ENCODE results near the gene IZUMO4.

The IZUMO4 gene

DNA sequence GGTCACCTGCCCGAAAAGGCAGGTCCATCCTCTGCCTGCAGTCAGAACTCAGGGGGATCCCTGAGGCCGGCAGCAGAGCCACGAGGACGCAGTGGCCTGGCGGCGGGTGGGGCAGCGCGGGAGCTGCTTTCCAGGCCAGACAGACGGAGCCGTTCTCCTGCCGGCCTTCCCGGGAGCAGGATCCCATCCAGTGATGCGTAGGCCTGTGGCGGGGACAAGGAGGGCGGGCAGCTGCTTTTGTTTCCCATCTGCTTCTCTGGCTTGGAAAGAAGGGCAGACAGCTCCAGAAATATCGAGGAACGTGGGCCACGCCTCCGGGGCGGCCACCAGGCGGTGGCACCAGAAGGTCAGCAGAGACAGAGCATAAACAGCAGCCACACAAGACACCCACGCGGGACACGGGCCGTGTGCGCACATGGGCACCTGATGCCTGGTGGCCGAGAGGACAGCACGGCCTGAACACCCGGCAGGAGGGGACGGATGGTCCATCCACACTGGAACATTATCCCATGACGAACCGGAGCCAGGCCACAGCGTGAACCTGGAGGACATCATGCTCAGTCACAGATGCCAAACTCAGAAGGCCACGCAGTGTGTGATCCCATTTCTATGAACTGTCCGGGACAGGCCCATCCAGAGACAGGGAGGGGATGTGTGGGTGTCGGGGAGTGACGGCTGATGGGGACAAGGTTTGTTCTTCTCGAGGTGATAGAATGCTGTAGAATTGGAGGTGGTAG lies 31.8 kb upstream of the IZUMO4 start:
- peak overlapping the region; percentile 49 for H3K4me3 ChIP-seq
- peak; percentile 87 for DNase-seq (ENCODE audit: low spot score)
- H3K27ac ChIP-seq, result peak overlapping the region; percentile 87 to 92
- TF ChIP-seq, protein P1, sequence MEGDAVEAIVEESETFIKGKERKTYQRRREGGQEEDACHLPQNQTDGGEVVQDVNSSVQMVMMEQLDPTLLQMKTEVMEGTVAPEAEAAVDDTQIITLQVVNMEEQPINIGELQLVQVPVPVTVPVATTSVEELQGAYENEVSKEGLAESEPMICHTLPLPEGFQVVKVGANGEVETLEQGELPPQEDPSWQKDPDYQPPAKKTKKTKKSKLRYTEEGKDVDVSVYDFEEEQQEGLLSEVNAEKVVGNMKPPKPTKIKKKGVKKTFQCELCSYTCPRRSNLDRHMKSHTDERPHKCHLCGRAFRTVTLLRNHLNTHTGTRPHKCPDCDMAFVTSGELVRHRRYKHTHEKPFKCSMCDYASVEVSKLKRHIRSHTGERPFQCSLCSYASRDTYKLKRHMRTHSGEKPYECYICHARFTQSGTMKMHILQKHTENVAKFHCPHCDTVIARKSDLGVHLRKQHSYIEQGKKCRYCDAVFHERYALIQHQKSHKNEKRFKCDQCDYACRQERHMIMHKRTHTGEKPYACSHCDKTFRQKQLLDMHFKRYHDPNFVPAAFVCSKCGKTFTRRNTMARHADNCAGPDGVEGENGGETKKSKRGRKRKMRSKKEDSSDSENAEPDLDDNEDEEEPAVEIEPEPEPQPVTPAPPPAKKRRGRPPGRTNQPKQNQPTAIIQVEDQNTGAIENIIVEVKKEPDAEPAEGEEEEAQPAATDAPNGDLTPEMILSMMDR (IDR thresholded peaks at IDR 0.05), result no peak

DNA sequence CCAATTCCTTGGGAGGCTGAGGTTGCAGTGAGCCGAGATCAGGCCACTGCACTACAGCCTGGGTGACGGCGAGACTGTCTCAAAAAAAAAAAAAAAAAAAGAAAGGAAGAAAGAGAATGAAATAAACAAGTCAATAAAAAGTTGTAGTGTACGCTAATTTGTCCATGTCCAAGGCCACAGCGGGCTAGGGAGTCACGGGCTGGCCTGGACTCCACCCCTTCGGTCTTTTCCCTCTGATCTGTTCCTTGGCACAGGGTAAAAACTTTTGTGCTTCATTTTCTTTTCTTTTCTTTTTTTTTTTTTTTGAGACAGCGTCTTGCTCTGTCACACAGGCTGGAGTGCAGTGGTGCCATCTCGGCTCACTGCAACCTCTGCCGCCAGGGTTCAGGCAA lies 26.3 kb upstream of the IZUMO4 start:
- DNase-seq (ENCODE audit: low spot score), result no peak
- TF ChIP-seq, protein P1 (IDR thresholded peaks at IDR 0.05), result no peak
- no peak overlapping the region for H3K27ac ChIP-seq
- H3K4me3 ChIP-seq, result no peak overlapping the region

DNA sequence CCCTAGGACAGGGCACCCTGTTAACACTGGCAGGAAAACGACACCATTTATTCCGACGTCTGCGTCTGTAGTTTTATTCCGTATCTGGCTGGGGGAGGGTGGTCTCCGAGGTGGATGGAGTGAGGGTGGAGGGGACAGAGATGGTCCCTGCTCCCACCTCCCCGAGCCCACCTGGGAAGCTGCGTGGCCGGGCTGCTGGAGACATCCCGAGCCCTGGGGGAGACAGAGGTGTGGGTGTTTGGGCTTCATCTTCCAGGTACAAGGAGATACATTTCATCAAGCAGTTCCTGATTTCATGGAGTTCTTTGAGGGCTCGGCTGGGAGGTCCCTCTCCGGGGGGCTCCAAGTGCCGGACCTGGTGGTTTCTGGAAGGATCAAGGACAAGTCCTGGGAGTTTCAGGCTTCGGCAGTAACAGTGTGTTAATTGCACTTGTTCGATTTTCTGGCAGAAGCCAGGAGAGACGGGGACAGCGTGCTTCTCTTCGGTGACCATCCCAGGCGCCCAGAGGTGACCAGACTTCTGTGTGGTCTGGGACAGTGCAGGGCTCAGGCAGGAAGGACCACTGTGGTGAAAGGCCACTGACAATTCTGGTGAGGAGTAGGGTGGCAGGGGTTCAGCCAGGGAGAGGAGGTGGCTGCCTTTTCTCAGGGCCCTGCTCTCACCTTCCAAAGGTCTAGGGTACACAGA lies 25.6 kb upstream of the IZUMO4 start:
- TF ChIP-seq, protein P1 (IDR thresholded peaks at IDR 0.05), result no peak
- H3K4me3 ChIP-seq, result no peak overlapping the region
- DNase-seq (ENCODE audit: low spot score), result no peak
- no peak overlapping the region for H3K27ac ChIP-seq

DNA sequence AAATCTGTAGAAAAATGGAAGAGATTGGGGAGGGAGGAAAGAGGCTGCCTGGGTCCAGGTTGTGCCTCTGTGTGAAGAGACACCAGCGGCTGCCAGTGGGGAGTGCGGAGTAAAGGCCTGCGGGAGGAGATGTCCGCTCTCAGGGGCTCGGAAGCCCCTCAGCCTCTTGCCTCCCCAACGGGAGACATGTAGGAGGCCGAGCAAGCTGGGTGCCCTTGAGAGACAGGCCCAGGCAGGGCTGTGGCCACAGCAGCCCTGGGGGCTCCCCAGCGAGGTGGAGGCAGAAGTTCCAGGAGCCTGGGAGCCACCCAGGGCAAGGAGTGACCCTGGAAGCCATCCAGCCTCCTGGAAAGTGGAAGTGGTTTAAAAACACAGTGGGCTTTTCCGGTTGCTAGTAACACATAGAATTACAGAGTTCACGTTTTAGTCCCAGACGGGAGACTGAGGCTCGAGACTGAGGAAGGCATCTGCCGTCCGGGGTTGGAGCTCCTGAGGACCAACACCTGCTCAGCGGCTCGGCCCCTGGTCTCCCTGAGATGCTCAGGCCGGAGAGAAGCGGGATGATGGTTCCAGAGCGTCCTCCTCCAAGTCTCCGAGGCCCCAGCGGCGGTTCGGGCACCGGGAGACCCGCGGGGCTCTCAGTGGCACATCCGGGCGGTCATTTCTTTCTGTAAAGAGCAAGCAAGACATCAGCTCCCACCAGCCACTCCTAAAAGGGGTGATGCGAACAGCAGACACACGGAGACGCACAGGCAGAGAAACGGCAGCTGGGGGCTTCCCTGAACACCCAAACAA lies 23.8 kb upstream of the IZUMO4 start:
- no peak overlapping the region for H3K4me3 ChIP-seq
- TF ChIP-seq, protein P1 (IDR thresholded peaks at IDR 0.05), result no peak
- H3K27ac ChIP-seq, result no peak overlapping the region
- no peak for DNase-seq (ENCODE audit: low spot score)

DNA sequence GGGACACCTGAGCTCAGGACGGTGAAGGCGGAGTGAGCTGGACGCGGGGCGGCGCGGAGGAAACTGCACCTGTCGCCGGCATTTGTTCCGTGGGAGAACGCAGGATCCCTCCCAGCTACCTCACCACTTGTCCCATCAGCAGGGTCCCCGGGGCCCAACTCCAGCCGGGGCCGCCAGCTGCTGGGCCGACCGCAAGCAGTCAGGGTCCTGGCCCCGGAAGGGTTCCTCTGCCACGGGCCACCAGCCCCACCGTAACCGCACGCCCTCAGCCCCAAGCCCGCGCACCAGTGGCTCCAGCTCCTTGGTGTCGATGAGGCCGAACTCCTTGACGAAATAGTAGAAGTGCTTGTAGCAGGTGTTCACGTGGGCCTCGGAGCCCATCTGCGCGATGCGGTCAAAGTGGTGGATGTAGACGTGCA lies 20.2 kb upstream of the IZUMO4 start:
- H3K27ac ChIP-seq, result no peak overlapping the region
- TF ChIP-seq, protein P1 (IDR thresholded peaks at IDR 0.05), result no peak
- no peak overlapping the region for H3K4me3 ChIP-seq
- no peak for DNase-seq (ENCODE audit: low spot score)

DNA sequence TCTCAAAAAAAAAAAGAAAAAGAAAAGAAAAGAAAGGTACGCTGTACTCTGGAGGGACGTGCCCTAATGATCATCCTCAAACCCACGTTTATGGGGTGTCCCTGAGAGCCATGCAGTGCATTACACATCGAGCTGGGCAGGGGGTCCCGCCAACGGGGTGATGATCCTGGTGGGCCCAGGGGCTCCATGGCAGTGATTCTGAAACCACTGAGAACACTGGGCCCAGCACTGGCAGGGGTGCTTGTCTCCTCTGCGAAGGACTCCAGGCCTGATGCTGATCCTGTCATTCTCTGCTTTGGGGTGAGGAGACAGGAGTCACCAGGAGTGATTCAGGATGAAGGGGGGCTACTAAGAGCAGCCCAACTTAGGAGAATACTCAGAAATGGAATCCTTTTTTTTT lies 19.3 kb upstream of the IZUMO4 start:
- DNase-seq (ENCODE audit: low spot score), result no peak
- TF ChIP-seq, protein P1 (IDR thresholded peaks at IDR 0.05), result no peak

More for the DNA sequence above, 19.3 kb upstream of the IZUMO4 start:
- H3K4me3 ChIP-seq, result no peak overlapping the region
- no peak overlapping the region for H3K27ac ChIP-seq
